GM12878 (cell line): Measurements from ENCODE around the gene MCM5. TPM values are rescaled to one million over a fixed set of nuclear protein-coding genes. Genes with fewer than 3 reads are reported as not detected.
A peak's percentile ranks its signal among the peaks of the same experiment; 100 is the strongest.

ENCODE experiments used
- BCLAF1 ChIP-seq: fragments of 450-650 bp; IDR thresholded peaks from 2 replicates; pipeline ENCODE4 v1.6.1; 2017; ENCODE audit warnings: antibody characterized with exemption, mild to moderate bottlenecking, moderate library complexity
- BRCA1 ChIP-seq: IDR thresholded peaks from 2 replicates; pipeline ENCODE4 v1.6.1; 2011; ENCODE audit warnings: low read depth, low read length, improper control_type of control experiment
- EGR1 ChIP-seq, 2 experiments: IDR thresholded peaks; 1 replicate in 1 of 2; 2 replicates in 1 of 2; pipeline ENCODE4 v1.6.1; 2011 to 2012; ENCODE audit warnings: low read depth in 2 of 2, low read length in 2 of 2, borderline replicate concordance in 1 of 2, mild to moderate bottlenecking in 1 of 2, moderate library complexity in 1 of 2
- HCFC1 ChIP-seq: fragments of 150-350 bp; IDR thresholded peaks from 2 replicates; pipeline ENCODE4 v1.6.1; 2014; ENCODE audit warnings: low read length
- HDAC2 ChIP-seq: fragments of 200-600 bp; sonication (generic); IDR thresholded peaks from 2 replicates; pipeline ENCODE4 v1.6.1; 2017
- HSF1 ChIP-seq: fragments of 150-350 bp; IDR thresholded peaks from 2 replicates; pipeline ENCODE4 v1.6.1; 2014; ENCODE audit warnings: mild to moderate bottlenecking, low read depth, low read length
- JUNB ChIP-seq: IDR thresholded peaks from 2 replicates; pipeline ENCODE4 v1.6.1; 2016; ENCODE audit warnings: antibody characterized with exemption, mild to moderate bottlenecking
- KLF5 ChIP-seq: fragments of 450-650 bp; IDR thresholded peaks from 2 replicates; pipeline ENCODE4 v1.6.1; 2014; ENCODE audit warnings: mild to moderate bottlenecking; ENCODE audit not compliant: partially characterized antibody
- MXI1 ChIP-seq: fragments of 150-350 bp; IDR thresholded peaks from 2 replicates; pipeline ENCODE4 v1.6.1; 2011; ENCODE audit warnings: low read depth, mild to moderate bottlenecking, inconsistent platforms, low read length, improper control_type of control experiment
- PAX5 ChIP-seq: IDR thresholded peaks from 2 replicates; pipeline ENCODE4 v1.6.1; 2011; ENCODE audit warnings: low read depth, low read length, borderline replicate concordance
- RAD21 ChIP-seq: IDR thresholded peaks from 2 replicates; pipeline ENCODE4 v1.6.1; 2011; ENCODE audit warnings: mild to moderate bottlenecking, low read depth, low read length, moderate library complexity; ENCODE audit not compliant: insufficient read depth
- RFX5 ChIP-seq: IDR thresholded peaks from 2 replicates; pipeline ENCODE4 v1.6.1; 2011; ENCODE audit warnings: low read depth, low read length, improper control_type of control experiment
- SMARCA5 ChIP-seq: fragments of 450-650 bp; IDR thresholded peaks from 2 replicates; pipeline ENCODE4 v1.6.1; 2017; ENCODE audit warnings: mild to moderate bottlenecking
- SMC3 ChIP-seq: IDR thresholded peaks from 2 replicates; pipeline ENCODE4 v1.6.1; 2011; ENCODE audit warnings: low read length, improper control_type of control experiment, borderline replicate concordance
- SUZ12 ChIP-seq: fragments of 200-600 bp; sonication (generic); IDR thresholded peaks from one replicate; pipeline ENCODE4 v1.6.1; 2018; ENCODE audit warnings: antibody characterized with exemption, mild to moderate bottlenecking; ENCODE audit not compliant: unreplicated experiment
- ZNF384 ChIP-seq: IDR thresholded peaks from 2 replicates; pipeline ENCODE4 v1.6.1; 2012; ENCODE audit warnings: low read depth, mild to moderate bottlenecking, low read length, improper control_type of control experiment, borderline replicate concordance
- ZSCAN29 ChIP-seq: fragments of 450-650 bp; IDR thresholded peaks from 2 replicates; pipeline ENCODE4 v1.6.1; 2017; ENCODE audit warnings: mild to moderate bottlenecking, moderate library complexity
- polyA plus RNA-seq, 11 experiments: library from polyadenylated mRNA; depleted of rRNA in 4 of 11; unstranded in 6 of 11; stranded (reverse) in 5 of 11; fragments of >200 nt; fragmentation: Nextera tagmentation in 4 of 11; fragmentation: Illumina TruSeq in 1 of 11; extraction: Ambion mirVana in 4 of 11; extraction: Trizol in 1 of 11; gene quantifications; 1 replicate in 1 of 11; 2 replicates in 10 of 11; pipeline versions ENCODE4 v1.2.1 to v1.2.3, GENCODE V29; 2011 to 2016; ENCODE audit warnings: inconsistent platforms in 2 of 11, missing spikeins in 2 of 11, low read depth in 1 of 11
- total RNA-seq, 4 experiments: library from RNA; depleted of rRNA in 3 of 4; stranded (reverse); fragments of >200 nt in 3 of 4; fragmentation: Illumina TruSeq in 1 of 4; extraction: Trizol in 1 of 4; gene quantifications; 2 replicates each; pipeline versions ENCODE4 v1.2.1 to v1.2.3, GENCODE V29; 2013 to 2021

Gene MCM5
- total and polyA plus RNA-seq, 10 of the 15 experiments (the other 5 are each of a cell fraction or from before 2014, with no cell fraction given): 14.1 to 360 (median 164) TPM

GRCh38 chr22:35430897-35431322 lies 31.0 kb downstream of the MCM5 start (continued):
- TF ChIP-seq HSF1 (no peak), MXI1 (no peak), KLF5 (no peak), ZSCAN29 (no peak), PAX5 (no peak), RFX5 (no peak), JUNB (no peak), EGR1 (IDR thresholded peaks at IDR 0.05; ENCODE audit: borderline replicate concordance in 1 of 2, low read depth in 2 of 2, low read length in 2 of 2) (no peak), ZNF384 (no peak), SMC3 (peak; percentile 51; the same call in 1 of the 2 replicates), HDAC2 (no peak), SUZ12 (no peak), SMARCA5 (peak; percentile 63; the same call in 1 of the 2 replicates), RAD21 (peak; percentile 55), BCLAF1 (no peak), BRCA1 (no peak), HCFC1 (no peak)
